ENCODE data around the gene DENND2D.

Gene DENND2D

DNA sequence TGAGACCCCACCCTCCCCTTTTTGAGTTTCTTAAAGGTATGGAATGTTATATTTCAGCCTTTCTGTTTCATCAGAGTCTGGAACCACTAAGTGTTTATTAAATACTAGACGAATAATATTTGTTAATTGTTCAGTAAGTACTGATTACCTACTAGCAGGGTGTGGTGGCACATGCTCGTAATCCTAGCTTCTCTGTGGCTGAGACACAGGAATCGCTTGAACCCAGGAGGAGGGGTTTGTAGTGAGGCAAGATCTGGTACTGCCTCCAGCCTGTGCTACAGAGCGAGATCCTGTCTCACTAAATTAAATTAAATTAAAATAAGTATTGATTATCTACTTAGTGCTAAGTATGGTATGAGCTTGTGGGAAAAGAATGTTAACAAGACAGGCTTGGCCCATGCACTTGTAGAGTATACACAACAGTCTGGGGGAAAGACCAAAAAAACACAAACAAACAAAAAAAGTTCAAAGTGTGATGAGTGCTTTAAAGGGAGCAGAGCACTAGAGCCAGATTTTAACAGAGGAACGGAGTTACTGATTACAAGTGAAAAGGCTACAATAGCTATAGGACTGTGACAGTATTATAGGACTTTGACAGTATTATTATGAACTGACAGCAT, 58.0 kb downstream of the DENND2D start:
- Histone ChIP-seq H3K4me1 (ENCODE audit: control insufficient read depth, insufficient read depth, low read length) (peaks cover 21% of the 10 kb centered on the region), H3K9ac (ENCODE audit: low read depth, low read length) (no peak overlapping the region), H3K9me3 (ENCODE audit: control insufficient read depth, insufficient read depth, low read length) (no peaks in the 10 kb centered on the region), H3K27ac (ENCODE audit: low read depth, low read length) (peak overlapping the region; percentile 32), H3K27me3 (ENCODE audit: control insufficient read depth, insufficient read depth, low read length) (no peaks in the 10 kb centered on the region), H3K4me3 (ENCODE audit: low read depth, low read length) (no peak overlapping the region; the same call in 1 of the 2 replicates), H3K36me3 (ENCODE audit: control insufficient read depth, insufficient read depth, low read length) (peaks cover 10% of the 10 kb centered on the region)

DNA sequence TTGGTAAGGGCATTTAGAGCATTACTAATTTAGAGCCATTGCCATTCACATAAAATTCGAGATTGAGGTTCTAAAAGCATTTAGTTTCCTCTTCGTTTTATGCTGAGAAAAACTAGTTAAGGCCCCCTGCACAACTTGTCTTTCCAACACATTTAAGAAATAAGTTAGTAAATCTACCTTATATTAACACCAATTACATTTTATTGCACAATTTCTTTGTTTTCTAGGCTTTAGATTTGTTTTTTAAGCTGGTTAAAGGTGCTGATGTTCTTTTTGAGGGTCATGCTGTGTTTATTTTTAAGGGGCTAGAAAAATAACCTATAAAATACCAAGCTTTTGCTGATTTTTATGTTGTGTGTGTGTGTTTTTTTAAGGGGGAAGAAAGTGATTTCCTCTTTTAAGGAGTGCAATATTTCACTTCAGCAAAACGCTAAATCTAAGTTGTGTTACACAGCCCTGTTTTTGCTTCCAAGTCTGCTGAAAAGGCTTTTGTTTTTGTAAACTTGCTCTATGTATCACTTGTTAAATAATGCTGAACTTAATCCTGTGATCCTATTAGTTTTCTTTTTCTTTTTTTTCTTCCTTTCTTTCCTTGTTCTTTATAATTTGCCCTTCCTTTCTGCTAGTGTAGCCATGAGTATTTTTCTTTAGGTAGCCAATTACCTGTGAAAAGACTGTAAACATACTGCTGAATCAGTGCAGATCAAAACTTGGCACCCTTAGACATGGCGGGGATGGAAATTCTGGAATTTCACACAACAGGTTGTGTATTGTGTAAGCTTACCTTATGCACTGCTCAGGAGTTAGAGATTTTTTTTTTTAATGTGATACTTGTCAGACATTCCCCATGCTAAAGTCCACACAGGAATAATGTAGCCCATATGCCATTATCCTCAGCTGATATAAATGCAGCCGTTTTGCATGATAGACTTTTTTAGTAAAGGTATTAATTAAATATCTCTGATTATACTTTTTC, 58.9 kb downstream of the DENND2D start:
- Histone ChIP-seq H3K27me3 (ENCODE audit: control insufficient read depth, insufficient read depth, low read length) (no peaks in the 10 kb centered on the region), H3K27ac (ENCODE audit: low read depth, low read length) (no peak overlapping the region), H3K9me3 (ENCODE audit: control insufficient read depth, insufficient read depth, low read length) (no peaks in the 10 kb centered on the region), H3K9ac (ENCODE audit: low read depth, low read length) (no peak overlapping the region; the same call in 1 of the 2 replicates), H3K36me3 (ENCODE audit: control insufficient read depth, insufficient read depth, low read length) (peaks cover 15% of the 10 kb centered on the region), H3K4me3 (ENCODE audit: low read depth, low read length) (peak overlapping the region; percentile 97), H3K4me1 (ENCODE audit: control insufficient read depth, insufficient read depth, low read length) (peaks cover 21% of the 10 kb centered on the region)

DNA sequence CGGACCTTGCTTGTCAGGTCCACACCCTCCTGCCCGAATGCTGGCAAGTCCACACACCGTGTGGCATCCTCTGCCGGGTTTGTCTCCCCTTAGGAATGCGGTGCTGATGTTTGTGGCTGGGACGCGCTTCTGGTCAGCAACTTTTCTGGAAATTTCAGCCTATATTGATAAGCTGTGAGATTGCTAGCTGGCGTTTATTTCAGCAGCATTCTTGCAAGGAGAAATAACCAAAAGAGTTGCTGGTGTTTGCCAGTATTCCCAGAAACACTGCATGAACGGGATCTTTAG, 59.8 kb downstream of the DENND2D start:
- Histone ChIP-seq H3K27me3 (ENCODE audit: control insufficient read depth, insufficient read depth, low read length) (no peaks in the 10 kb centered on the region), H3K27ac (ENCODE audit: low read depth, low read length) (peak overlapping the region; percentile 98), H3K4me3 (ENCODE audit: low read depth, low read length) (peak overlapping the region; percentile 97), H3K9ac (ENCODE audit: low read depth, low read length) (peak overlapping the region; percentile 86), H3K9me3 (ENCODE audit: control insufficient read depth, insufficient read depth, low read length) (no peaks in the 10 kb centered on the region), H3K4me1 (ENCODE audit: control insufficient read depth, insufficient read depth, low read length) (peaks cover 21% of the 10 kb centered on the region), H3K36me3 (ENCODE audit: control insufficient read depth, insufficient read depth, low read length) (peaks cover 24% of the 10 kb centered on the region)

DNA sequence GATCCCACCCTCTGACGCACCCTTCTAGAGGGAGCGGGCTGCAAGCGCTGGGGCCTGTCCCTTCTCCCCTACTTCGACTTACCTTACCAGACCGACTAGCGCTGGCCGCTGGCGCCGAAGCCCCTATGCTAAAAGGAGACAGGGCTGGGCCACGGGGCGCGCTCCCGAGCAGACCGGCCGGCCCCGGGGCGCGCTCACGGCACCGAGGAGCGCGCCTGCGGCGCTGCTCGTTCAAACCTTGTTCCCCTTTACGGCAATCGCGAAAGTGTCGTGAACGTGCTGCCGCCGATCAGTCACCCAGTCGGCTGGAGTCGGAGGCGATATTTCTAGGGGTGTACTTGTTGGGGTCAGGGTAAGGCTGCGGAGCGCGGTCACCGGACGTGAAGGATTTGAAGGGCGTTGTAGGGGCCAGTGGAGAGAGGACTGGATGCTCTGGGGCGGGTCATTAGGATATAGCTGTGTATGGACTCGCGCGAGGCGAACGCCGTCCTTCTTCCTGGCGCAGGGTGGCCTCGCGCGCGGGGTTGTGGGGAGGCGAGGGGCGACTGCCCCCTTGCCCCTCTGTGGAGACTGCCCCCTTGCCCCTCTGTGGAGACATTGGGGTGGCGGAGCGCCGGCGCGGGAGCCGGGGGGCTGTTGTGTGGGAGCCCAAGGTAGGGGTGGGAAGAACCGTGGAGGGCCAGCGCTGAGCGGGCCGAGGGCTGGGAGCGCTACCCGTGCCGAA, 60.3 kb downstream of the DENND2D start, which contains the start of the genes CEPT1 and DRAM2:
CEPT1 (plus strand) TSS at position 268 of the 724 bp plus-strand sequence. CDS start 7,492 bp downstream, outside the sequence.
DRAM2 (minus strand) TSS at position 138 of the 724 bp plus-strand sequence. CDS start 8,539 bp downstream, outside the sequence.
- Histone ChIP-seq H3K4me1 (ENCODE audit: control insufficient read depth, insufficient read depth, low read length) (peaks cover 21% of the 10 kb centered on the region), H3K27ac (ENCODE audit: low read depth, low read length) (peak within 1 kb of the TSS; percentile 98)

GRCh38 chr1:111139324-111139955, 61.0 kb downstream of the DENND2D start:
- Histone ChIP-seq H3K9me3 (ENCODE audit: control insufficient read depth, insufficient read depth, low read length) (no peaks in the 10 kb centered on the region), H3K9ac (ENCODE audit: low read depth, low read length) (peak overlapping the region; percentile 86), H3K27me3 (ENCODE audit: control insufficient read depth, insufficient read depth, low read length) (no peaks in the 10 kb centered on the region), H3K36me3 (ENCODE audit: control insufficient read depth, insufficient read depth, low read length) (peaks cover 29% of the 10 kb centered on the region), H3K4me1 (ENCODE audit: control insufficient read depth, insufficient read depth, low read length) (peaks cover 21% of the 10 kb centered on the region), H3K4me3 (ENCODE audit: low read depth, low read length) (peak overlapping the region; percentile 97), H3K27ac (ENCODE audit: low read depth, low read length) (peak overlapping the region; percentile 98)

More for the DNA sequence above, 60.3 kb downstream of the DENND2D start, which contains the start of the genes CEPT1 and DRAM2:
- H3K9me3 ChIP-seq (ENCODE audit: control insufficient read depth, insufficient read depth, low read length): no peaks in the 10 kb centered on the region
- peak within 1 kb of the TSS; percentile 86 for H3K9ac ChIP-seq (ENCODE audit: low read depth, low read length)
- H3K4me3 ChIP-seq (ENCODE audit: low read depth, low read length): peak within 1 kb of the TSS; percentile 97
- no peaks in the 10 kb centered on the region for H3K27me3 ChIP-seq (ENCODE audit: control insufficient read depth, insufficient read depth, low read length)
- peaks cover 26% of the 10 kb centered on the region for H3K36me3 ChIP-seq (ENCODE audit: control insufficient read depth, insufficient read depth, low read length)

Data from HUES48 (cell line).